Liver (tissue), 9 donors: ENCODE results near the gene ARID4B. TPM values are rescaled to one million over a fixed set of nuclear protein-coding genes. Genes with fewer than 3 reads are reported as not detected.

Source experiments
- DNase-seq: peaks from one replicate; pipeline ENCODE4 v3.0.0-alpha.2; 2017; ENCODE audit warnings: low spot score
- H3K27ac ChIP-seq, 2 donors: one replicate each; pipeline ENCODE4 v1.7.0; 2013; ENCODE audit warnings: inconsistent platforms in 2 of 2, low read length in 2 of 2, control low read depth in 1 of 2, low read depth in 1 of 2, mild to moderate bottlenecking in 1 of 2
- H3K27me3 ChIP-seq, 4 donors: one replicate each; pipeline versions ENCODE4 v1.6.1 to v1.7.0; 2013; ENCODE audit warnings: low read length in 3 of 4, inconsistent platforms in 1 of 4, mild to moderate bottlenecking in 1 of 4, moderate library complexity in 1 of 4; ENCODE audit not compliant: control insufficient read depth in 4 of 4, insufficient read depth in 4 of 4
- H3K36me3 ChIP-seq, 4 donors: one replicate each; pipeline versions ENCODE4 v1.6.1 to v1.7.0; 2013; ENCODE audit warnings: low read length in 3 of 4, mild to moderate bottlenecking in 3 of 4, low read depth in 1 of 4, moderate library complexity in 1 of 4; ENCODE audit not compliant: control insufficient read depth in 4 of 4, insufficient read depth in 3 of 4
- H3K4me1 ChIP-seq, 4 donors: one replicate each; pipeline versions ENCODE4 v1.6.1 to v1.7.0; 2013; ENCODE audit warnings: low read length in 3 of 4, mild to moderate bottlenecking in 3 of 4, moderate library complexity in 1 of 4; ENCODE audit not compliant: control insufficient read depth in 4 of 4, insufficient read depth in 4 of 4
- H3K4me3 ChIP-seq, 3 donors: one replicate each; pipeline versions ENCODE4 v1.6.1 to v1.7.0; 2013; ENCODE audit warnings: low read length in 3 of 3, control low read depth in 1 of 3, low read depth in 1 of 3, mild to moderate bottlenecking in 1 of 3
- H3K9ac ChIP-seq, 2 donors: one replicate each; pipeline ENCODE4 v1.7.0; 2013; ENCODE audit warnings: low read length in 2 of 2, mild to moderate bottlenecking in 2 of 2, moderate library complexity in 2 of 2, control low read depth in 1 of 2, low read depth in 1 of 2
- H3K9me3 ChIP-seq, 4 donors: one replicate each; pipeline versions ENCODE4 v1.6.1 to v1.7.0; 2013; ENCODE audit warnings: low read length in 3 of 4; ENCODE audit not compliant: control insufficient read depth in 4 of 4
- EGR1 ChIP-seq, 2 donors: IDR thresholded peaks; 2 replicates each; pipeline ENCODE4 v1.6.1; 2016 to 2018; ENCODE audit warnings: antibody characterized with exemption in 2 of 2, low read depth in 2 of 2
- FOXA1 ChIP-seq: IDR thresholded peaks from 2 replicates; pipeline ENCODE4 v1.6.1; 2016; ENCODE audit warnings: antibody characterized with exemption
- GABPA ChIP-seq, 2 donors: IDR thresholded peaks in 1 of 2; conservative IDR thresholded peaks in 1 of 2; 2 replicates each; pipeline ENCODE4 v1.6.1; 2016; ENCODE audit warnings: antibody characterized with exemption in 2 of 2, mild to moderate bottlenecking in 1 of 2, moderate library complexity in 1 of 2
- HNF4A ChIP-seq, 2 donors: conservative IDR thresholded peaks; 2 replicates each; pipeline ENCODE4 v1.6.1; 2016; ENCODE audit warnings: antibody characterized with exemption in 2 of 2, mild to moderate bottlenecking in 2 of 2
- HNF4G ChIP-seq: IDR thresholded peaks from 2 replicates; pipeline ENCODE4 v1.6.1; 2016; ENCODE audit warnings: antibody characterized with exemption
- JUND ChIP-seq, 2 donors: IDR thresholded peaks; 2 replicates each; pipeline ENCODE4 v1.6.1; 2016; ENCODE audit warnings: antibody characterized with exemption in 2 of 2
- NR2F2 ChIP-seq: IDR thresholded peaks from 2 replicates; pipeline ENCODE4 v1.6.1; 2016; ENCODE audit warnings: antibody characterized with exemption
- RAD21 ChIP-seq, 2 donors: IDR thresholded peaks; 2 replicates each; pipeline ENCODE4 v1.6.1; 2016; ENCODE audit warnings: antibody characterized with exemption in 2 of 2, mild to moderate bottlenecking in 2 of 2
- RXRA ChIP-seq, 2 donors: IDR thresholded peaks; 2 replicates each; pipeline ENCODE4 v1.6.1; 2017 to 2018; ENCODE audit warnings: antibody characterized with exemption in 2 of 2, mild to moderate bottlenecking in 1 of 2
- SP1 ChIP-seq: IDR thresholded peaks from 2 replicates; pipeline ENCODE4 v1.6.1; 2018; ENCODE audit warnings: antibody characterized with exemption, mild to moderate bottlenecking
- TAF1 ChIP-seq: conservative IDR thresholded peaks from 2 replicates; pipeline ENCODE4 v1.6.1; 2016; ENCODE audit warnings: antibody characterized with exemption, mild to moderate bottlenecking
- YY1 ChIP-seq: IDR thresholded peaks from 2 replicates; pipeline ENCODE4 v1.6.1; 2016; ENCODE audit warnings: antibody characterized with exemption, mild to moderate bottlenecking
- WGBS: extraction: QIAGEN DNeasy Blood & Tissue Kit; methylation state at CpG from one replicate; pipeline ENCODE4 v1.1.7; 2013; 5-methylcytosine and 5-hydroxymethylcytosine counted together
- polyA plus RNA-seq, 2 donors: library from polyadenylated mRNA; stranded (reverse) in 1 of 2; unstranded in 1 of 2; fragments of 200-250 nt in 1 of 2; fragments of >200 nt in 1 of 2; fragmentation: Nextera tagmentation in 1 of 2; extraction: Ambion mirVana in 1 of 2; gene quantifications; one replicate each; pipeline versions ENCODE4 v1.2.1 to v1.2.3, GENCODE V29; 2013 to 2015
- total RNA-seq, 2 donors: library from RNA; depleted of rRNA; stranded (reverse); fragments of >200 nt; gene quantifications; one replicate each; pipeline ENCODE4 v1.2.3, GENCODE V29; 2014
- TF ChIP-seq, protein P1 (sequence below): IDR thresholded peaks from 2 replicates; pipeline ENCODE4 v1.6.1; 2016; ENCODE audit warnings: antibody characterized with exemption
- TF ChIP-seq, protein P2 (sequence below): IDR thresholded peaks from 2 replicates; pipeline ENCODE4 v1.6.1; 2016; ENCODE audit warnings: antibody characterized with exemption
- TF ChIP-seq, protein P3 (sequence below): IDR thresholded peaks from 2 replicates; pipeline ENCODE4 v1.6.1; 2016; ENCODE audit warnings: antibody characterized with exemption, mild to moderate bottlenecking
- TF ChIP-seq, protein P4 (sequence below): IDR thresholded peaks from 2 replicates; pipeline ENCODE4 v1.6.1; 2016; ENCODE audit warnings: antibody characterized with exemption
- TF ChIP-seq, protein P5 (sequence below): fragments of 150-350 bp; IDR thresholded peaks from 2 replicates; pipeline ENCODE4 v1.5.1; 2017; ENCODE audit warnings: improper control_type of control experiment, low read depth, low read length; ENCODE audit not compliant: missing input control
- donor health status: healthy.
- donor health status: healthy.
- donor health status: healthy.
- donor health status: healthy.
- donor health status: healthy.

ARID4B gene
- total and polyA plus RNA-seq, 4 donors: 4.2 to 27.3 (median 21.3) TPM

DNA sequence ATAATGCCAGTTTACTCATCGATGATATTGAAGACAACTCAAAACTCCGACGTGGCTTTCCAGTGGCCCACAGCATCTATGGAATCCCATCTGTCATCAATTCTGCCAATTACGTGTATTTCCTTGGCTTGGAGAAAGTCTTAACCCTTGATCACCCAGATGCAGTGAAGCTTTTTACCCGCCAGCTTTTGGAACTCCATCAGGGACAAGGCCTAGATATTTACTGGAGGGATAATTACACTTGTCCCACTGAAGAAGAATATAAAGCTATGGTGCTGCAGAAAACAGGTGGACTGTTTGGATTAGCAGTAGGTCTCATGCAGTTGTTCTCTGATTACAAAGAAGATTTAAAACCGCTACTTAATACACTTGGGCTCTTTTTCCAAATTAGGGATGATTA lies 14.1 kb upstream of the ARID4B start:
- no peak for TF ChIP-seq HNF4A (conservative IDR thresholded peaks at IDR 0.05)
- TF ChIP-seq GABPA (IDR thresholded peaks at IDR 0.05 in 1 of 2, conservative IDR thresholded peaks at IDR 0.05 in 1 of 2): no peak
- no peak for TF ChIP-seq NR2F2
- TF ChIP-seq, protein P1, sequence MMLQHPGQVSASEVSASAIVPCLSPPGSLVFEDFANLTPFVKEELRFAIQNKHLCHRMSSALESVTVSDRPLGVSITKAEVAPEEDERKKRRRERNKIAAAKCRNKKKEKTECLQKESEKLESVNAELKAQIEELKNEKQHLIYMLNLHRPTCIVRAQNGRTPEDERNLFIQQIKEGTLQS: no peak
- TF ChIP-seq RXRA (IDR thresholded peaks at IDR 0.05): no peak
- no peak for TF ChIP-seq HNF4G
- TF ChIP-seq EGR1 (IDR thresholded peaks at IDR 0.05; ENCODE audit: low read depth in 2 of 2): no peak
- TF ChIP-seq, protein P2, sequence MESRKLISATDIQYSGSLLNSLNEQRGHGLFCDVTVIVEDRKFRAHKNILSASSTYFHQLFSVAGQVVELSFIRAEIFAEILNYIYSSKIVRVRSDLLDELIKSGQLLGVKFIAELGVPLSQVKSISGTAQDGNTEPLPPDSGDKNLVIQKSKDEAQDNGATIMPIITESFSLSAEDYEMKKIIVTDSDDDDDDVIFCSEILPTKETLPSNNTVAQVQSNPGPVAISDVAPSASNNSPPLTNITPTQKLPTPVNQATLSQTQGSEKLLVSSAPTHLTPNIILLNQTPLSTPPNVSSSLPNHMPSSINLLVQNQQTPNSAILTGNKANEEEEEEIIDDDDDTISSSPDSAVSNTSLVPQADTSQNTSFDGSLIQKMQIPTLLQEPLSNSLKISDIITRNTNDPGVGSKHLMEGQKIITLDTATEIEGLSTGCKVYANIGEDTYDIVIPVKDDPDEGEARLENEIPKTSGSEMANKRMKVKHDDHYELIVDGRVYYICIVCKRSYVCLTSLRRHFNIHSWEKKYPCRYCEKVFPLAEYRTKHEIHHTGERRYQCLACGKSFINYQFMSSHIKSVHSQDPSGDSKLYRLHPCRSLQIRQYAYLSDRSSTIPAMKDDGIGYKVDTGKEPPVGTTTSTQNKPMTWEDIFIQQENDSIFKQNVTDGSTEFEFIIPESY: no peak
- TF ChIP-seq, protein P3, sequence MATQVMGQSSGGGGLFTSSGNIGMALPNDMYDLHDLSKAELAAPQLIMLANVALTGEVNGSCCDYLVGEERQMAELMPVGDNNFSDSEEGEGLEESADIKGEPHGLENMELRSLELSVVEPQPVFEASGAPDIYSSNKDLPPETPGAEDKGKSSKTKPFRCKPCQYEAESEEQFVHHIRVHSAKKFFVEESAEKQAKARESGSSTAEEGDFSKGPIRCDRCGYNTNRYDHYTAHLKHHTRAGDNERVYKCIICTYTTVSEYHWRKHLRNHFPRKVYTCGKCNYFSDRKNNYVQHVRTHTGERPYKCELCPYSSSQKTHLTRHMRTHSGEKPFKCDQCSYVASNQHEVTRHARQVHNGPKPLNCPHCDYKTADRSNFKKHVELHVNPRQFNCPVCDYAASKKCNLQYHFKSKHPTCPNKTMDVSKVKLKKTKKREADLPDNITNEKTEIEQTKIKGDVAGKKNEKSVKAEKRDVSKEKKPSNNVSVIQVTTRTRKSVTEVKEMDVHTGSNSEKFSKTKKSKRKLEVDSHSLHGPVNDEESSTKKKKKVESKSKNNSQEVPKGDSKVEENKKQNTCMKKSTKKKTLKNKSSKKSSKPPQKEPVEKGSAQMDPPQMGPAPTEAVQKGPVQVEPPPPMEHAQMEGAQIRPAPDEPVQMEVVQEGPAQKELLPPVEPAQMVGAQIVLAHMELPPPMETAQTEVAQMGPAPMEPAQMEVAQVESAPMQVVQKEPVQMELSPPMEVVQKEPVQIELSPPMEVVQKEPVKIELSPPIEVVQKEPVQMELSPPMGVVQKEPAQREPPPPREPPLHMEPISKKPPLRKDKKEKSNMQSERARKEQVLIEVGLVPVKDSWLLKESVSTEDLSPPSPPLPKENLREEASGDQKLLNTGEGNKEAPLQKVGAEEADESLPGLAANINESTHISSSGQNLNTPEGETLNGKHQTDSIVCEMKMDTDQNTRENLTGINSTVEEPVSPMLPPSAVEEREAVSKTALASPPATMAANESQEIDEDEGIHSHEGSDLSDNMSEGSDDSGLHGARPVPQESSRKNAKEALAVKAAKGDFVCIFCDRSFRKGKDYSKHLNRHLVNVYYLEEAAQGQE: no peak
- no peaks in the 10 kb centered on the region for H3K27me3 ChIP-seq
- H3K9ac ChIP-seq: no peak overlapping the region
- no peak for DNase-seq
- 82% methylated on average over 6 of the region's 6 CpGs for WGBS
- H3K27ac ChIP-seq: no peak overlapping the region
- no peaks in the 10 kb centered on the region for H3K9me3 ChIP-seq
- H3K4me1 ChIP-seq: peaks cover 0 to 5% (median 3%) of the 10 kb centered on the region in 4 donors
- H3K36me3 ChIP-seq: peaks cover 0 to 13% (median 7%) of the 10 kb centered on the region in 4 donors
- H3K4me3 ChIP-seq: no peak overlapping the region

DNA sequence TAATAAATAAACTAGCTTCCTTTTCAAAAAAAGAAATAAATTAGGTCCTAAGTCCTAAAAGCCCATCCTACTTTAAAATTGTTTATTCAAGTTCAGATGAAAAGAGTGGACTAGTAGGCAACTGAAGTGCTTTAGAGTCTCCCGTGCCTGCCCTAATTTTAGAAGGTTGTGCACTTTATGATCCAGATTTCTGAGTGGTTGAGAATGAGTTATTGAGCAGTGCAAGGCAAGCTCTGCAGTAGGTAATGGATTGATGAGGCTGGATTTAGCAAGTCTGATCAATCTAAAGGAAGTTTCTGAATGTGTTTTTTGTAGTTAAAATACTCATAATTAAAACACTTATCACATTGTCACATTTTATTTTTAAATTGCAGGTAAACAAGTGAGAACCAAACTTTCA lies 13.4 kb upstream of the ARID4B start:
- no peak overlapping the region for H3K9ac ChIP-seq
- H3K9me3 ChIP-seq: no peaks in the 10 kb centered on the region
- H3K4me1 ChIP-seq: peaks cover 0 to 11% (median 10%) of the 10 kb centered on the region in 4 donors
- H3K36me3 ChIP-seq: peaks cover 0 to 13% (median 7%) of the 10 kb centered on the region in 4 donors
- WGBS: 76% methylated on average over 1 of the region's 1 CpG
- H3K27me3 ChIP-seq: no peaks in the 10 kb centered on the region
- no peak overlapping the region for H3K27ac ChIP-seq
- no peak for TF ChIP-seq HNF4G
- no peak for TF ChIP-seq RXRA (IDR thresholded peaks at IDR 0.05)
- TF ChIP-seq SP1: no peak
- no peak for TF ChIP-seq HNF4A (conservative IDR thresholded peaks at IDR 0.05)
- no peak for TF ChIP-seq YY1
- DNase-seq: no peak
- H3K4me3 ChIP-seq: no peak overlapping the region

DNA sequence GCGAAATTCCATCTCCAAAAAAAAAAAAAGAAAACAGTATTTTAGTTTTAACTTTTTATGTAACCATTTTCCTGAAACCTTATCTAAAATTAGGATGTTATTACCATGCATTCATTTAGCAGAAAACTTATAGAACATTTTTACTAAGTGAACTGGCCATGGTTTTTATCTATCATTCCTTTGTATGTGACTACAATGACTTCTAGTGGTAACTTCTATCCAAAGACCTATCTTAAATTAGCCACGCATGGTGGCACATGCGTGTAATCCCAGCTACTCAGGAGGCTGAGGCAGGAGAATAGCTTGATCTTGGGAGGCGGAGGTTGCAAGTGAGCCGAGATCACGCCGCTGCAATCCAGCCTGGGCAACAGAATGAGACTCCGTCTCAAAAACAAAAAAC lies 11.8 kb upstream of the ARID4B start:
- Histone ChIP-seq H3K27me3 (no peaks in the 10 kb centered on the region), H3K27ac (no peak overlapping the region), H3K36me3 (peaks cover 3 to 13% (median 7%) of the 10 kb centered on the region in 4 donors), H3K9ac (no peak overlapping the region), H3K4me1 (peaks cover 0 to 11% (median 10%) of the 10 kb centered on the region in 4 donors), H3K4me3 (no peak overlapping the region), H3K9me3 (no peaks in the 10 kb centered on the region)
- no peak for DNase-seq
- WGBS: 85% methylated on average over 8 of the region's 8 CpGs
- TF ChIP-seq HNF4G (no peak), JUND (IDR thresholded peaks at IDR 0.05) (no peak), NR2F2 (no peak), EGR1 (IDR thresholded peaks at IDR 0.05; ENCODE audit: low read depth in 2 of 2) (no peak), TAF1 (no peak), GABPA (IDR thresholded peaks at IDR 0.05 in 1 of 2, conservative IDR thresholded peaks at IDR 0.05 in 1 of 2) (no peak), SP1 (no peak), YY1 (no peak), FOXA1 (no peak), RXRA (IDR thresholded peaks at IDR 0.05) (no peak), RAD21 (IDR thresholded peaks at IDR 0.05) (no peak)
- TF ChIP-seq, protein P4, sequence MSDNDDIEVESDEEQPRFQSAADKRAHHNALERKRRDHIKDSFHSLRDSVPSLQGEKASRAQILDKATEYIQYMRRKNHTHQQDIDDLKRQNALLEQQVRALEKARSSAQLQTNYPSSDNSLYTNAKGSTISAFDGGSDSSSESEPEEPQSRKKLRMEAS: no peak
- TF ChIP-seq, protein P2: no peak
- TF ChIP-seq, protein P5, sequence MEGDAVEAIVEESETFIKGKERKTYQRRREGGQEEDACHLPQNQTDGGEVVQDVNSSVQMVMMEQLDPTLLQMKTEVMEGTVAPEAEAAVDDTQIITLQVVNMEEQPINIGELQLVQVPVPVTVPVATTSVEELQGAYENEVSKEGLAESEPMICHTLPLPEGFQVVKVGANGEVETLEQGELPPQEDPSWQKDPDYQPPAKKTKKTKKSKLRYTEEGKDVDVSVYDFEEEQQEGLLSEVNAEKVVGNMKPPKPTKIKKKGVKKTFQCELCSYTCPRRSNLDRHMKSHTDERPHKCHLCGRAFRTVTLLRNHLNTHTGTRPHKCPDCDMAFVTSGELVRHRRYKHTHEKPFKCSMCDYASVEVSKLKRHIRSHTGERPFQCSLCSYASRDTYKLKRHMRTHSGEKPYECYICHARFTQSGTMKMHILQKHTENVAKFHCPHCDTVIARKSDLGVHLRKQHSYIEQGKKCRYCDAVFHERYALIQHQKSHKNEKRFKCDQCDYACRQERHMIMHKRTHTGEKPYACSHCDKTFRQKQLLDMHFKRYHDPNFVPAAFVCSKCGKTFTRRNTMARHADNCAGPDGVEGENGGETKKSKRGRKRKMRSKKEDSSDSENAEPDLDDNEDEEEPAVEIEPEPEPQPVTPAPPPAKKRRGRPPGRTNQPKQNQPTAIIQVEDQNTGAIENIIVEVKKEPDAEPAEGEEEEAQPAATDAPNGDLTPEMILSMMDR: no peak
